ENCODE results near the gene SLC39A10.
"Not testable (repeated sequence)": the region's sequence is repeated elsewhere in the genome, so short reads cannot be mapped to it uniquely, and the experiment has no call there.

The SLC39A10 gene

DNA sequence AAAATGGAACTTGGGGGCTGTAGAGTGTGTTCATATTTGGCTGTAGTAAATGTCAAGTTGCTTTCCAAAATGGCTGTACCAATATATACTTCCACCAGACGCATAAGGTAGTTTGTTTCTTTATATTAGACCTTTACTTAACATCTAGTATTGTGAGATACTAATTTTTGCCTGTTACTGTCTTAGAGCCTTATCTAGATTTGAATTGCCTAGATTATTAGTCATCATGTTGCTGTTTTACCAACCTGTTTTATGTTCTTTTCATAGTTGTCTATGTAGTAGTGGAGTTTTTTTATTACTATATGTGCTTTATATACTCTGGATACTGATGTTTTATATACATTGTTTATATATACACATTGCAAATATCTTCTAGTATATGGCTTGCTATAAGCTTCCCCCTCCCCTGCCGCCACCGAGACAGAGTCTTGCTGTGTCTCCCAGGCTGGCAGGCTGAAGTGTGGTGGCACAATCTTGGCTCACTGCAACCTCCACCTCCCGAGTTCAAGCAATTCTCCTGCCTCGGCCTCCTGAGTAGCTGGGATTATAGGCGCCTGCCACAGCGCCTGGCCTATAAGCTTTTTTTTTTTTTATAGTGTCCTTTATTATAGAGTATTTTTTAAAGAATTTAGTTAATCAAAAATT lies 18.9 kb downstream of the SLC39A10 start:
- no peak for DNase-seq

DNA sequence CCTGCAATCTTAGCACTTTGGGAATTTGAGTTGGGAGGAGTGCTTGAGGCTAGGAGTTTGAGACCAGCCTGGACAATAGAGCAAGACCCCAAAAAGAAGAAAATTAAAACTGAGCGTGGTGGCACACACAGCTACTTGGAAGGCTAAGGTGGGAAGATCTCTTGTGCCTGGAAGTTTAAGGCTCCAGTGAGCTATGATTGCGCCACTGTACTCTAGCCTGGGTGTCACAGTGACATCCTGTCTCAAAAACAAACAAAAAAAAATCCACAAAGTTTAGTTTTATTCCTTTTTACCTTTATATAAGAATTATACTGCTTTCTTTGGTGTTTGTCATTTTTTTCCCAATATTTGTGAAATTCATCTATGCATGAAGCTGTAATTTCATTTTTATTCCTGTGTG lies 20.3 kb downstream of the SLC39A10 start:
- no peak for DNase-seq

DNA sequence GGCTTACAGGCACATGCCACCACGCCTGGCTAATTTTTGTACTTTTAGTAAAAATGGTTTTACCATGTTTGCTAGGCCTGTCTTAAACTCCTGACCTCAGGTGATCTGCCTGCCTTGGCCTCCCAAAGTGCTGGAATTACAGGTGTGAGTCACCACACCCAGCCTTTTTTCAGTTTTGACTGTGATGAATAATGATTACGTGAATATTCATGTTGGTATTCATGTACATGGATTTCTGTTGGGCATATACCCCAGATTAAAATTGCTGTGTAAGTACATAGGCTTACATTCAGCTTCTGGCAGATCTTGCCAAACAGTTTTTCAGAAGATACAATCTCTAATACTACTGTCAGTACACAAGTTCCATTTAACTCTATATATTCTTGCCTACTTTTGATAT lies 20.9 kb downstream of the SLC39A10 start:
- no peak for DNase-seq

DNA sequence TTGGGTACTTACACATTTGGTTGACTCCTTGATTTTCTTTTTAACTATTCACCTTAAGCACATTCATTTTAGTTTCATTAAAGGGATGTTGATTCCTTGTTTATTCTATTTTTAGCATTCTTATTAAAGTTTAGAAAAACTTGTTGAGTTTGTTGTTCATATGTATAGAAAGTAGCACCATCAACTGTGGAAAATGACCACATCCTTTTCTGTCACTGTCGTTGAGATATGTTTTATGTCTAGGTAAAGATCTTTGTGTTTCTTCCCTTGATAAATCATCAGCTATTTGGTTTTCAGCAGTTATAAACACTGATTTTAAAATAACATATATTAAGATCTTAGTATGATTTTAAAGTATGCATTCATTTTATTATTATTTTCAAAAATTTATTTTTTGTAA lies 25.1 kb downstream of the SLC39A10 start:
- DNase-seq: no peak

DNA sequence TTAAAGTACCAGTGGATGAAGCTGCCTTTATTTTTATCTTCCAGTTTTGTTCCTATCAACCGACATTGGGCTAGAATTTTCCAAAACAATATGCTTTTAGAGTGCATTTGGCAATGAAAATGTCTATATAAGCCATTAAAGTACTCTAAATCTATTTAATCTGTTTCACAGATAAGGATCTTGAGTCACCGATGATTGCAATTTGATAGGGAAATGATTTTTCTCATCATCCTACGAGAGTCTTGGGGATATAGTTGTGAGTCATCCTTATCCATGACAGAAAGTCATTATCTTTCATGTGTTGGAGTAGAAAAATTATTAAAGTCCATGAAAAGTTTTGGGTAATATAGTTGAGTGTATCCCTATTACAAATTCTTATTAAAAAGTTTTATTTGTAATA lies 26.1 kb downstream of the SLC39A10 start:
- no peak for DNase-seq

DNA sequence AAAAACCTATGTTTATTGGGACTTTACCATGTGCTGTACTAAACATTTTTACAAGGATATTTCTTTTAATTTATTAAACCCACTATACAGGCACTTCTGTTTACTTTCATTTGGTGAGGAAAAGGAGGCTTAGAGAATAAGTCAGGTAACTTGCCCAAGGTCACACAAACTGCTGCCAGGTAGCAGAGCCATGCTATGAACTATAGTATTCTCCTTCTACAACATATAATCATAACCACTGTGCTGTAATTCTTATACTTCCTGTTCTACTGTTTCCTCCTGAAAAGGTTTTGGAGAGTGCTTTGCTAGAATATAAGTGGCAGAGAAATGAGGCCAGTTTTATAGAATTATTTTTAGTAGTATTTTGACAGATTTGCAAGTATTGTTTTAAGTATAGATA lies 29.5 kb downstream of the SLC39A10 start:
- DNase-seq: no peak

DNA sequence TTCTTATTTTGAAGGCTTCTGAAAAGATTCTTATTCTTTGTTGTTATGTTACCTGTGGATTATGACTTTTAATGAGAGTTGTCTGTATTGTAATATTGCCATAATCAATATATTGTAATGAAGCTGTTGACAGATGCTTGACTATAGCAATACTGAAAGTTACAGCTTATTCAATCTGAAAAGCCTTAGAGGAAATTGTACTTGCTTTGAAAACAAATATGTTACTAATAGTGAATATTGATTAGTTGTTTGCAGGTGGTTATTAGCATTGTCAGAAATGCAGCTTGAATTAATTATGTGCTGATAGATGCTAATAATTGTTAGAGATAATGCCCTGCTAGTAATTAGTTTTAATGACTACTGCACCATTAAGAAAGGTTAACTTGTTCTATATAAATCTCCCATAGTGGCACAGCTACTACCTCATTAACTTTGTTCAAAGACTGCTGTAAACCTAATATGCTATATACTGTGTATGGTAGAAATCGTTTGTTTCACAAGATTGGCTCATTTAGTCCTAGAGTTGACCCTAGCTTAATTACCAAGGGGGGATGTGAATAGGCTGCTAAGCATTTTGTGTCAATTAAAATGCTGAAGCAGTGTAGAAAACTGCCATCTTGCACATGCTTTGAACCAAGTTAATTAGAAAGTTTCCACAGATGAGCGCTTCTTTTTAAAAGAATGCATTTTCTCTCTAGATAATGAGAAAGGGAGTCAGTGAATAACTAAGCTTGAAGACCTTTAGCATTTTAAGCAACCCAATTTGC lies 30.5 kb downstream of the SLC39A10 start:
- DNase-seq: no peak

DNA sequence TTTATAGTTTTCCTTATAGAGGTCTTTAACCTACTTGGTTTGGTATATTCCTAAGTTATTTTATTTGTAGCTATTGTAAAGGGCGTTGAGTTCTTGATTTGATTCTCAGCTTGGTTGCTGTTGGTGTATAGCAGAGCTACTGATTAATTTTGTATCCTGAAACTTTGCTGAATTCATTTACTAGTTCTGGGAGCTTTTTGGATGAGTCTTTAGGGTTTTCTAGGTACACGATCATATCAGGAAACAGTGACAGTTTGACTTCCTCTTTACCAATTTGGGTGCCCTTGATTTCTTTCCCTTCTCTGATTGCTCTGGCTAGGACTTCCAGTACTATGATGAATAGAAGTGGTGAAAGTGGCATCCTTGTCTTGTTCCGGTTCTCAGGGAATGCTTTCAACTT lies 35.5 kb downstream of the SLC39A10 start:
- DNase-seq: not testable (repeated sequence)

DNA sequence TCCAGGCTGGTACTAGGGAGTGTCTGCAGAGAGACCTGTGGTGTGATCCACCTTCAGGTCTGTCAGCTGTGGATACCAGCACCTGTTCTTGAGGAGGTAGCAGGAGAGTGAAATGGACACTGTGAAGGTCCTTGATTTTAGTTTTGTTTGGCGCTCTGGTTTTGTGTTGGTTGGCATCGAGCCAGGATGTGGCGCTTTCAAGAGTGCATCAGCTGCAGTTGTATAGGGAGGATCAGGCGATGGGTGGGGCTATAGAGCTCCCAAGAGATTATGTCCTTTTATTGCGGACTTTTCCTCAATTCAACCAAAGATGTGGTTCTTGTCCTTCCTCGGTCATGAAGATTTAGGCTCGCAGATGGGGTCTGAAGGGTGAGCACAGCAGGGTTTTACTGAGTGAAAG lies 37.5 kb downstream of the SLC39A10 start:
- no peak for DNase-seq

DNA sequence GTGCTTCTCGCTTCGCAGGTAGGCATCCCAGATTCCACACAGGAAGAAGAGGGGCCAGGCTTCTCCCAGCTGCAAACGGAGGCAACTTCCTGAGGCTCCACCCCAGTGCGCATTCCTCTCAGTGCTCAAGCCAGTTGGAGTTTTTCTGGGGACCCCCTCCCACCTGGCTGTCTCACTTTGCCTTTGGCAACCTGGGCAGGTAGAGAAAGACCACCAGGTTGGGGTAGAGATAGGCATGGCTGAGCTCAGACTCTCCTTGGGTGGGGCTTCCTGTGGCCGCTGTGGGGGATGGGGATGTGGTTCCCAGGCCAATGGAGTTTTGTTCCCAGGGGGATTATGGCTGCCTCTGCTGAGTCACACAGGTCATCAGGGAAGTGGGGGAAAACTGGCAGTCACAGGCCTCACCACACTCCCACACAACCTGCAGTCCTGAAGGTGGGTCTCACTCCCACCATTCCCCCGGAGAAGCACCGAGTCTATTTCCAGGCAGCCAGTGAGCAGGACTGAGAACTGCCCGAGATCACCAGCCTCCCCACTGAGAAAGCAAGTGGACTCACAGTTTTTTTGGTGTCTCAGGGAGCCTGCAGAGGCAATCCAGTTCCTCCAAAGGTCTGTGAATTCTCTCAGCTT lies 38.1 kb downstream of the SLC39A10 start:
- no peak for DNase-seq

DNA sequence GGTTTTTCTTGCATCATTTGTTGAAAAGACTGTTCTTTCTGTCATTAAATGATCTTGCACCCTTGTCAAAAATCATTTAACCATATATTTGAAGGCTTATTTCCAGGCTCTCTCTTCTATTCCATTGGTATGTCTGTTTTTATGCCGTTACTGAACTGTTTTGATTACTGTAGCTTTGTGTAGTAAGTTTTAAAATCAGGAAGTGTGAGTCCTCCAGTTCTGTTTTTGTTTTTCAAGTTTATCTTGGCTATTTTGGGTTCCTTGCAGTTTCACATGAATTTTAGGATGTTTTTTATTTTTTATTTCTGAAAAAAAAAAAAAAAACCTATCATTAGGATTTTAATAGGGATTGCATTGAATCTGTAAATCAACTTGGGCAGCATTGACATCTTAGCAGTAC lies 39.0 kb downstream of the SLC39A10 start:
- DNase-seq: no peak

DNA sequence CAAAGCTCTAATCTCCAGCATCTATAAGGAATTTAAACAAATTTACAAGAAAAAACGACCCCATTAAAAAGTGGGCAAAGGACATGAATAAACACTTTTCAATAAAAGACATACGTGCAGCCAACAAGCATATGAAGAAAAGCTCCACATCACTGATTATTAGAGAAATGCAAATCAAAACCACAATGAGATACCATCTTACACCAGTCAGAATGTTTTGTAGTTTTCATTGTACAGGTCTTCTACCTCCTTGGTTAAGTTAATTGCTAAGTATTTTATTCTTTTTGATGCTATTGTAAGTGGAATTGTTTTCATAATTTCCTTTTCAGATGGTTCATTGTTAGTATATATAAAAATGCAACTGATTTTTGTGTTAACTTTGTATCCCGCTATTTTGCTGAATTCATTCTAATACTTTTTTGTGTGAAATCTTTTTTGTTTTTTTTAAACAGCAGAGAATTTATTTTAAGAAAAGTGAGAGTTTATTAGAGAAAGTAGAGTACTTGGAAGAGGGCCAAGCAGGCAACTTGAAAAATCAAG lies 40.7 kb downstream of the SLC39A10 start:
- no peak for DNase-seq

DNA sequence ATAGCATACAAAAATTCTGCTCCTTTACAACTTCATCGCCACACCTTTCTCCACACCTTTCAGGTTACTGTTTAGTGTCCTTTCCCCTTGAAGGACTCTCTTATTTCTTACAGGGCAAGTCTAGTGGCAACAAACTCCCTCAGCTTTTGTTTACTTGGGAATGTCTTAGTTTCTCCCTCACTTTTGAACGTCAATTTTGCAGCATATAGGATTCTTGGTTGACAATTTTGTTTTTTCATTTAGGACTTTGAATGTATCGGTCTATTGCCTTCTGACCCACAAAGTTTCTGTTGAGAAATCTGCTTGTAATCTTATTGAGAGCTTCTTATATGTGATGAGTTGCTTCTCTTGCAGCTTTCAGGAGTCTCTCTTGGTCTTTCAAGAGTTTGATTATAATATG lies 43.5 kb downstream of the SLC39A10 start:
- DNase-seq: no peak

DNA sequence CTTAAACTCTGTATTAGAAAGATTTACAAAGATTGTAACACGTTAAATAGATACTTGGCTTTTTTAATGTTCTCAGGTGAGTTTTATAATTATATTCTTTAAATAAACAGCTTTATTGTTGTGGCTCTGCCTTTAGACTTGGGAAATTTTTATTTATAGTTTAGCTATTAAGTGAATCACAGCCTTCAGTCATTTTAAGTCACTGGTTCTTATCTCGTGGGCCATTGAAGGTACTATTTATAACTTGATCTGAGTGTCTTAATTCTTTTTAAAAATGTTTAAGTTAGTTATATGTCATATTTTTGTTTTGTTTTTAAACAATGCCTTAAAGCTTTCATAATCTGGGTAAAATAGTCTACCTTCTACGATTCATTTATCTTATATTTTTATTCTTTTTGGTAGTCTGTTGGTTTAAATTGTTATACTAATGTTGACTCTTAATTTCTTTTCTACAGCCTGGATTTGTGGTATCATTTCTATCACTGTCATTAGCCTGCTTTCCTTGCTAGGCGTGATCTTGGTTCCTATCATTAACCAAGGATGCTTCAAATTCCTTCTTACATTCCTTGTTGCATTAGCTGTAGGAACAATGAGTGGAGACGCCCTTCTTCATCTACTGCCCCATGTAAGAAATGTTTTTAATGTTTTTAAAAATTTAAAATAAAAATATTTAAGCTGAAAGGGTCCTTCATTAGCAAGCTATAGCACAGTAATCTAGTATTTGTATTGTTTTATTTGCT lies 49.3 kb downstream of the SLC39A10 start:
- DNase-seq: no peak

DNA sequence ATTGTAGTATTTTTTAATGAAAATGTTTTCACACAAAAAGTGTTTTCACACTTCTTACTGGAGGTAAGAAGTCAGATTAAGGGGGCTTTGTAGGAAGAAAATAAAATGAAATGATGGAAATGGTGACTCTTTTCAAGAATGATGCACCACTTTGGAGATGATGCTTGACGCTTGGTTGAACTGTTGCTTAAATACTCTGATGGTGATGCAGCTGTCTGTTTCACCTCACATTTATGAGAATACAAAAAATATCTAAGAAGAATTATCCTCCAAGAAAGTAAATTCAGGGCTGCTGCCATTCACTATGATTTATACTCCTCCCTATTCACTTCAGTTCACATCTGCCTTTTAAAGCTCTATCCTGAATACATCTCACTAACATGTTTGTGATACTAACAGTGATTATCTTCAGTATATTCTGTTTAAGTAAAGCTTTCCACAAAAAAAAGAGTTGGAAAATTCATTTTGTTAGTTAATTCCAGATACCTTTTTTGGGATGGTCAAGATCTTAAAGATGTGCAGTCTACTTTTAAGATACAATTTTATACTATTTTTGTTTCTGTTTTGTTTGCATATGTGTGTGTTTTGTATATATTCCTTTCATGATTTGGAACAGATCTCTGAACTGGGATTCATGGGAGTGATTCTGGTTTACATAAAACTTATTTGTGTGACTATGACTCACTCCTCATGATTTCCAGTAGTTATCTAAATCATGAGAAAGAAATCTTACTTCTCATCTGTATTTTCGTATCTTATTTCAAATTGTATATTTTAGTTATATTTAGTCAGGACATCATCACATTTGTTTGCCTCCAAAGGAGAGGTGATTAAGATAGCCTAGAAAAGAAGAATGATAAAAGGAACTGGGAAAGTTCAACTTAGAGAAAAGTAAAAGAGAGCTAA lies 53.1 kb downstream of the SLC39A10 start:
- no peak for DNase-seq

DNA sequence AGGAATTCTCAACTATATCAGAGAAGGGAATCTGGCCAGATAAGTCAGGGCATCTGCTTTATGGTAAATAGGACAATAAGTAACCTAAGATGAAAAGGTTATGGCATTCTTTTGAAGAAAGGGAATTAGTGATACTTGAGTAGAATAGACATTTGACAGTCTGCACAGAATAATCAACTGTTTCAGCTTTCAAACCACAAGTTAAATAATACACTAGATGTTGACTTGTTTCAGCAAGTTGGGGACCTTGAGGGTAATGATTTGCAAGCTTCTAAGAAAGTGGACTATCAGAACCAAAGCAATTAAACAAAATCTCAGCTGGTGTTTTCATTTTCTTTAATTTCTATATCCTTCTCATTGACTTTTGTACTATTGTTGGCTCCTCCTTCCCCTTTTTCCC lies 54.5 kb downstream of the SLC39A10 start:
- no peak for DNase-seq

DNA sequence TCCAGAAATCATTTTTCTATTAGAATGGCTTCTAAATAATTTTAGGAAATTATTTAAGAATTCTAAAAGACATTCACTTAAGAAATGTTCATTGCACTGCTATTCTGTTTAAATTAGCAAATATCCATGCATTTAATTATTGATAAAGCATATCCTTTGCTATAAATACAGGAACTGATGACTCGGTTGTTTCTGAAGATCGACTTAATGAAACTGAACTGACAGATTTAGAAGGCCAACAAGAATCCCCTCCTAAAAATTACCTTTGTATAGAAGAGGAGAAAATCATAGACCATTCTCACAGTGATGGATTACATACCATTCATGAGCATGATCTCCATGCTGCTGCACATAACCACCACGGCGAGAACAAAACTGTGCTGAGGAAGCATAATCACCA lies 59.4 kb downstream of the SLC39A10 start:
- no peak for DNase-seq

DNA sequence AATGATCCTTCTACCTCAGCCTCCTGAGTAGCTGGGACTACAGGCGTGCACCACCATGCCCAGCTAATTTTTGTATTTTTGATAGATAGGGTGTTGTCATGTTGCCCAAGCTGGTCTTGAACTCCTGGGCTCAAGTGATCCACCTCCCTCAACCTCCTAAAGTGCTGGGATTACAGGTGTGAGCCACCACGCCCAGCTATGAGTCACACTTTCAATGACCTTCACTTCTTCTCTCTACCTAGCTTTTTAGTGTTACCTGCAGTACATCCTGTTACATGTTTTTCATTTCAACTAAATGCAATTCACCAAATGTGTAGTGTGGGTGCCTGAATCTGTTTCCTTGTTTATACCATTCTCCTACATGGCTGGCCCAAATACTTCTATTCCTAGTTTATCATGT lies 64.0 kb downstream of the SLC39A10 start:
- no peak for DNase-seq

DNA sequence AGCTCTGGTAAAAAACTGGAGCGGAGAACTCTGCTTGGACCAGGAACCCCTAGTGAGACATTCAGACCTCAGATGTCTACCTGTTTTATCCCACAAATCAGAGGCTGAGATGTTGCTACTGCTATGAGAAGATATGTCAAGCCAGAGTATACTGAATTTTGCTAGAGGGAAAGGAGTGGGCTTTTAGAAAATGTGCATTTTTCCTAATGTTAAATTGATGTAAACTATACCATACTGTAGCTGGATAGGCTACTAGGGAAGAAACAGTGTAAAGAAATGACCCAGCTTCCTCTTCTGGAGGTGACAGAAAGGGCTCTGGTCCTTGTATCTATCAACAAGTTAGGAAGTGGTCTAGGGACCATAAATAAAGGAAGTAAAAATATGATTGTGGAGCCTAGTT lies 65.0 kb downstream of the SLC39A10 start:
- no peak for DNase-seq

DNA sequence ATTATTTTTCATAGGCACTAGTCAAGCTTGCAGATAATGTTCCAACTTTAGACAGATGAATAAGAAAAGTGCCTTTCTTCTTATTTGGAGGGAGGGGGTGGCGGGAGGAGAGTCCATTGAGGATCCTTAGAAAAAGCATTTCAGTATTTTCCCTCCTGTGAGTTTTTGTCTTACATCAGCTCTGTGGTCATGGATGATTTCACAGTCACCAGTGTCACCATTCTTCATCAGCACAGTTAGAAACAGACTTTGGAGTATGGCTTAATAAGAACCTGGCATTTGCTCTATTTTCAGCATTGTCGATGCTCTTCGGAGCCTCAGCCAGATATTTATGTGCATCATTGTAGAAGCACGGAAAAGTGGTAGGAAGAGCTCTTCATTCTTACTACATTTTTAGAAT lies 70.1 kb downstream of the SLC39A10 start:
- no peak for DNase-seq

DNA sequence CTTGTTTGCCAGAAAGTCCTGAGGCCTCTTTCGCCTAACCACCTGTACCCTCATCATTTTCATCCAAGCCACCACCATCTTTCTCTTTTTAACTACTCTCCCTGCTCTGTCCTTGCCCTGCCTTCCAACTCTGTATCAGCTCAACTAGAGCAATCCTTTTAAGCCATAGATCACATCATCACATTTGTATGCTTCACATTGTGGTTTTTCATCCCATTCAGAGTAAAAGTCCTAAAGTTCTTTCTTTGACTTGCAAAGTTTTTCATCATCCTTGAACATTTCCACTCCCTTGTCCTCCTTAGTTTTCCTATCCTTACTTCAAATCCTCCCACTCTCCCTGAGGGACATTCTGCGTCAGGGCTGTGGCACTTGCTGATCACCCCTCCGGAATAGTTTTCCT lies 73.9 kb downstream of the SLC39A10 start:
- no peak for DNase-seq

DNA sequence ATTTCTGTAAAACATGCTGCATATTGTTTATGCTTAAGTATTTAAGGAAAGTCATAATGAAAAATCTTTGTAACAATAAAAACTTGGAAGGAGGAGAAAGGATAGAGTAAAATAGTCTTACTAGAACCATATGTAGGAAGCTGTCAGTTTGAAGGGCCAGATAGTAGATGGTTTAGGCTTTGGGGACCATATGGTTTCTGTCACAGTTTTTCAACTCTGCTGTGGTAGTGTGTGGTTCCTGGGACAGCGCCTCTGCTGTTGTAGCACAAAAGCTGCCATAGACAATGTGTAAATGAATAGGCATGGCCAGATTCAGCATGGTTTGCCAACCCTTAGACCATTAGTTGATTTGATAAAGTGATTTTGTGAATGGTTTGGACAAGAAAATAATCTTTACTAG lies 75.5 kb downstream of the SLC39A10 start:
- no peak for DNase-seq

All from activated T-cell treated with anti-CD3 and anti-CD28 coated beads for 4 hours (primary cell).